Mucosa of descending colon (tissue), 3 donors: ENCODE results near the gene WDR93. TPM values are rescaled to one million over a fixed set of nuclear protein-coding genes. Genes with fewer than 3 reads are reported as not detected.

Experiments used
- ATAC-seq: fragments of 200-7000 bp; cut with Tn5 transposase; one replicate; pipeline ENCODE4 v1.9.1; 2020; ENCODE audit warnings: mild to moderate bottlenecking, moderate library complexity
- DNase-seq, 3 donors: peaks; one replicate each; pipeline ENCODE4 v3.0.0-alpha.2; 2020
- H3K36me3 ChIP-seq: fragments of 200-600 bp; one replicate; pipeline ENCODE4 v1.8.0; 2021; ENCODE audit warnings: low read depth, mild to moderate bottlenecking
- H3K4me1 ChIP-seq: fragments of 200-600 bp; one replicate; pipeline ENCODE4 v1.8.0; 2021; ENCODE audit warnings: low read depth, mild to moderate bottlenecking
- H3K4me3 ChIP-seq: fragments of 200-600 bp; one replicate; pipeline ENCODE4 v1.8.0; 2021; ENCODE audit warnings: mild to moderate bottlenecking
- H3K9me3 ChIP-seq: fragments of 200-600 bp; one replicate; pipeline ENCODE4 v1.8.0; 2021; ENCODE audit warnings: mild to moderate bottlenecking
- CTCF ChIP-seq: fragments of 200-600 bp; IDR thresholded peaks from one replicate; pipeline ENCODE4 v1.8.0; 2022; ENCODE audit warnings: antibody characterized with exemption, mild to moderate bottlenecking
- intact Hi-C, 2 donors: fragments of 100-400 bp; cut with DNase I in 1 of 2; cut with micrococcal nuclease in 1 of 2; formaldehyde crosslinking; loops; one replicate each; pipeline versions ENCODE4 v1.11.0 to v1.11.1; 2022; cut with DNase I, micrococcal nuclease
- total RNA-seq, 3 donors: library from RNA; stranded (reverse); fragmentation: NEBNext Ultra II Directional in 2 of 3; extraction: Animal tissue kit (Norgen Biotek cat#: 25700) in 2 of 3; gene quantifications; one replicate each; pipeline versions ENCODE4 v1.2.1 to v1.2.4, GENCODE V29; 2021 to 2023
- donor health status: DM: no; HTN: no; CAD: no; lungs with moderate emphysema.
- donor health status: DM: no; HTN: no; CAD: no.
- donor health status: DM: no; HTN: yes; CAD: no.

Gene WDR93
- total RNA-seq, 3 donors from 2014 or later, result 0.14 TPM; not detected in 2

GRCh38 chr15:89664441-89665350 is 25.9 kb upstream of the WDR93 start:
- no peaks in the 10 kb centered on the region for H3K9me3 ChIP-seq
- no peaks in the 10 kb centered on the region for H3K36me3 ChIP-seq
- no peak overlapping the region for H3K4me3 ChIP-seq
- ATAC-seq (no peak), DNase-seq (no peak)
- intact Hi-C loops, result no loop called here
- peaks cover 14% of the 10 kb centered on the region for H3K4me1 ChIP-seq
- TF ChIP-seq CTCF, result no peak

GRCh38 chr15:89665449-89666181 is 25.0 kb upstream of the WDR93 start:
- no peak for TF ChIP-seq CTCF
- H3K4me3 ChIP-seq, result no peak overlapping the region
- no peaks in the 10 kb centered on the region for H3K9me3 ChIP-seq
- H3K36me3 ChIP-seq, result no peaks in the 10 kb centered on the region
- ATAC-seq (peak; percentile 64), DNase-seq (peak; percentile 69 to 79 (median 71))
- intact Hi-C loops, result no loop called here
- H3K4me1 ChIP-seq, result peaks cover 14% of the 10 kb centered on the region

GRCh38 chr15:89666184-89666857 is 24.3 kb upstream of the WDR93 start:
- peaks cover 14% of the 10 kb centered on the region for H3K4me1 ChIP-seq
- DNase-seq (peak in 1 of 3 donors; percentile 38), ATAC-seq (no peak)
- H3K9me3 ChIP-seq, result no peaks in the 10 kb centered on the region
- TF ChIP-seq CTCF, result no peak
- H3K4me3 ChIP-seq, result no peak overlapping the region
- intact Hi-C loops, result no loop called here
- H3K36me3 ChIP-seq, result no peaks in the 10 kb centered on the region

GRCh38 chr15:89666858-89667705 is 23.5 kb upstream of the WDR93 start:
- ATAC-seq (no peak), DNase-seq (no peak)
- Histone ChIP-seq H3K4me1 (peaks cover 14% of the 10 kb centered on the region), H3K36me3 (no peaks in the 10 kb centered on the region), H3K4me3 (no peak overlapping the region), H3K9me3 (no peaks in the 10 kb centered on the region)
- no peak for TF ChIP-seq CTCF
- intact Hi-C loops, result no loop called here

GRCh38 chr15:89667706-89667960 is 23.0 kb upstream of the WDR93 start:
- no peak for TF ChIP-seq CTCF
- no peak overlapping the region for H3K4me3 ChIP-seq
- intact Hi-C loops, result no loop called here
- H3K36me3 ChIP-seq, result no peaks in the 10 kb centered on the region
- DNase-seq (no peak), ATAC-seq (no peak)
- H3K4me1 ChIP-seq, result peaks cover 12% of the 10 kb centered on the region
- no peaks in the 10 kb centered on the region for H3K9me3 ChIP-seq
